Measurements from ENCODE around the gene CCDC157. TPM values are rescaled to one million over a fixed set of nuclear protein-coding genes. Genes with fewer than 3 reads are reported as not detected.

CCDC157 gene
- total RNA-seq, 2 experiments from 2014 or later, result 2.2 to 2.4 TPM

GRCh38 chr22:30421695-30422480 is 65.1 kb downstream of the CCDC157 start:
- POLR2A ChIA-PET, result interaction anchor here (1.0 to 6.5 kb wide), 6 partner anchors 8 to 133 kb away, joined by 5 to 78 read pairs (median 20); partner anchors contain the start of gene SEC14L2
- peaks cover 66% of the 10 kb centered on the region for H3K36me3 Mint-ChIP-seq (ENCODE audit: low read depth)
- no peaks in the 10 kb centered on the region for H3K27me3 Mint-ChIP-seq
- CTCF ChIA-PET, result interaction anchor here (1.0 to 9.0 kb wide), 10 partner anchors 10 to 134 kb away, joined by 3 to 138 read pairs (median 7); partner anchors contain the start of genes CASTOR1, RNF215 and SEC14L2
- no peak for TF ChIP-seq CTCF (IDR thresholded peaks at IDR 0.05)
- no peaks in the 10 kb centered on the region for H3K9me3 Mint-ChIP-seq
- H3K4me3 Mint-ChIP-seq, result peak overlapping the region; percentile 93
- intact Hi-C loops (cut with micrococcal nuclease), result no loop called here
- DNase-seq, result no peak
- no peak for ATAC-seq
- H3K4me1 Mint-ChIP-seq (ENCODE audit: low read depth), result peaks cover 36% of the 10 kb centered on the region
- peak overlapping the region; percentile 96 for H3K27ac Mint-ChIP-seq

GRCh38 chr22:30422481-30423300 is 65.9 kb downstream of the CCDC157 start:
- Mint-ChIP-seq H3K4me1 (ENCODE audit: low read depth) (peaks cover 42% of the 10 kb centered on the region), H3K9me3 (no peaks in the 10 kb centered on the region), H3K36me3 (ENCODE audit: low read depth) (peaks cover 69% of the 10 kb centered on the region), H3K4me3 (peak overlapping the region; percentile 93), H3K27me3 (no peaks in the 10 kb centered on the region), H3K27ac (peak overlapping the region; percentile 96)
- TF ChIP-seq CTCF (IDR thresholded peaks at IDR 0.05), result no peak
- CTCF ChIA-PET, result interaction anchor here (1.0 to 9.0 kb wide), 12 partner anchors 11 to 213 kb away, joined by 3 to 138 read pairs (median 6); partner anchors contain the start of genes CASTOR1, RNF215, SEC14L2 and SLC35E4
- POLR2A ChIA-PET, result interaction anchor here (0.8 to 6.5 kb wide), 9 partner anchors 9 to 162 kb away, joined by 3 to 78 read pairs (median 6); partner anchors contain the start of gene SEC14L2
- peak; percentile 67 for DNase-seq
- no peak for ATAC-seq
- intact Hi-C loops (cut with micrococcal nuclease), result no loop called here

- peaks cover 67% of the 10 kb centered on the region for H3K36me3 Mint-ChIP-seq (ENCODE audit: low read depth)
- peaks cover 42% of the 10 kb centered on the region for H3K4me1 Mint-ChIP-seq (ENCODE audit: low read depth)
- no peak for TF ChIP-seq CTCF (IDR thresholded peaks at IDR 0.05)
- H3K27ac Mint-ChIP-seq, result peak overlapping the region; percentile 96
- DNase-seq (peak; percentile 80), ATAC-seq (peak; percentile 6)
- intact Hi-C loops (cut with micrococcal nuclease), result no loop called here
- no peaks in the 10 kb centered on the region for H3K9me3 Mint-ChIP-seq
- ChIA-PET CTCF (interaction anchor here (1.1 to 9.0 kb wide), 11 partner anchors 10 to 890 kb away, joined by 3 to 138 read pairs (median 9); partner anchors contain the start of genes CASTOR1, RNF215, SEC14L2 and SLC35E4), POLR2A (interaction anchor here (0.6 to 6.5 kb wide), 13 partner anchors 10 to 867 kb away, joined by 3 to 78 read pairs (median 5); partner anchors contain the start of genes CASTOR1 and SEC14L2)
- H3K27me3 Mint-ChIP-seq, result no peaks in the 10 kb centered on the region
- H3K4me3 Mint-ChIP-seq, result peak overlapping the region; percentile 93
Observed at GRCh38 chr22:30423301-30423958, 66.6 kb downstream of the CCDC157 start.

GRCh38 chr22:30423959-30424533 is 67.2 kb downstream of the CCDC157 start:
- Mint-ChIP-seq H3K36me3 (ENCODE audit: low read depth) (peaks cover 66% of the 10 kb centered on the region), H3K27ac (peak overlapping the region; percentile 96), H3K4me1 (ENCODE audit: low read depth) (peaks cover 42% of the 10 kb centered on the region), H3K4me3 (peak overlapping the region; percentile 93), H3K27me3 (no peaks in the 10 kb centered on the region), H3K9me3 (no peaks in the 10 kb centered on the region)
- DNase-seq, result peak; percentile 99
- TF ChIP-seq CTCF (IDR thresholded peaks at IDR 0.05), result no peak
- peak; percentile 79 for ATAC-seq
- ChIA-PET CTCF (interaction anchor here (0.8 to 9.0 kb wide), 12 partner anchors 10 to 889 kb away, joined by 3 to 138 read pairs (median 6); partner anchors contain the start of genes CASTOR1, RNF215, SEC14L2 and SLC35E4), POLR2A (interaction anchor here (0.6 to 6.5 kb wide), 13 partner anchors 10 to 868 kb away, joined by 3 to 78 read pairs (median 5); partner anchors contain the start of genes CASTOR1, SEC14L2 and TBC1D10A)
- intact Hi-C loops (cut with micrococcal nuclease), result loop anchor here (2.0 kb wide), 1 partner anchor 33 kb away; no protein-coding TSS in a partner anchor

All from activated CD8-positive, alpha-beta T cell treated with anti-CD3 and anti-CD28 coated beads for 36 hours (primary cell).